ENCODE measurements around the gene TTC34. TPM values are rescaled to one million over a fixed set of nuclear protein-coding genes. Genes with fewer than 3 reads are reported as not detected.

The TTC34 gene
- total and polyA plus RNA-seq, 2 donors (not counting 1 experiment from before 2014, with no cell fraction given), result 0.05 to 0.17 TPM

DNA sequence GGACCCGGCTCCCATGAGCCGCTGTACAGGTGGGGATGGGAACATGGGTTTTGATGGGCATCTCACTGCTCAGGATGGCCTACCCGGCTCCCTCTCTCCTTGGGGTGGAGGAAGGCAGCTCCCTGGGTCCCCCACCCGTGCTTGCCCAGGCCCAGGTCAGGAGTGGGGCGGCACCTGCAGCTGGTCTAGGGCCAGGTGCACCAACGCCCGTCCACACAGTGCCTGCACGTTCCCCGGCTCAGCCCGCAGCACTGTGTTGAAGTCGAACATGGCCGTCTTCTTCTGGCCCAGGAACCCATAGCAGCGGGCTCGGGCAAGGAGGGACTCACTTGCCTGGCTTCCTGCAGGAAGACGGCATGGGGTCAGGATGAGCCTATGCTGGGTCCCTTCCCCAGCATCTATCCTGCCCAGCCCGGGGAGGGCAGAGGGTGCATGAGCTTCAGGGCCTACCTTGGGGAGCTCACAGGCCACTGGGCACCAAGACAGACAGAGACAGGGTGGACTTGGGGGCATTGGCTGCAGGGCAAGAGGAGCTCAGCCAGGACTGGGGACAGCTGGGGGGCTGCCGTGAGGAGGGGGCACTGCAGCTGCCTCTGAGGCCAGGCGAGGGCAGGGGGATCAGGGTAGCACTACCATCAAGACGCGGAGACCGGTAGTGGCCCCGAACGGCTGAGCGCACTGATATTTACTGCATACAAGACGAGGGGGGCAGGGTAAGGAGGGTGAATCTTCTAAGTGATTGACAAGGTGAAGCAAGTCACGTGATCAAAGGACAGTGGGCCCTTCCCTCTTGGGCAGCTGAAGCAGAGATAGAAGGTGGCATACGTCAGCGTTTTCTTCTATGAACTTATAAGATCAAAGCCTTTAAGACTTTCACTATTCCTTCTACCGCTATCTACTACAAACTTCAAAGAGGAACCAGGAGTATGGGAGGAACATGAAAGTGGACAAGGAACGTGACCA lies 17.8 kb downstream of the TTC34 start:
- TF ChIP-seq, protein P1, sequence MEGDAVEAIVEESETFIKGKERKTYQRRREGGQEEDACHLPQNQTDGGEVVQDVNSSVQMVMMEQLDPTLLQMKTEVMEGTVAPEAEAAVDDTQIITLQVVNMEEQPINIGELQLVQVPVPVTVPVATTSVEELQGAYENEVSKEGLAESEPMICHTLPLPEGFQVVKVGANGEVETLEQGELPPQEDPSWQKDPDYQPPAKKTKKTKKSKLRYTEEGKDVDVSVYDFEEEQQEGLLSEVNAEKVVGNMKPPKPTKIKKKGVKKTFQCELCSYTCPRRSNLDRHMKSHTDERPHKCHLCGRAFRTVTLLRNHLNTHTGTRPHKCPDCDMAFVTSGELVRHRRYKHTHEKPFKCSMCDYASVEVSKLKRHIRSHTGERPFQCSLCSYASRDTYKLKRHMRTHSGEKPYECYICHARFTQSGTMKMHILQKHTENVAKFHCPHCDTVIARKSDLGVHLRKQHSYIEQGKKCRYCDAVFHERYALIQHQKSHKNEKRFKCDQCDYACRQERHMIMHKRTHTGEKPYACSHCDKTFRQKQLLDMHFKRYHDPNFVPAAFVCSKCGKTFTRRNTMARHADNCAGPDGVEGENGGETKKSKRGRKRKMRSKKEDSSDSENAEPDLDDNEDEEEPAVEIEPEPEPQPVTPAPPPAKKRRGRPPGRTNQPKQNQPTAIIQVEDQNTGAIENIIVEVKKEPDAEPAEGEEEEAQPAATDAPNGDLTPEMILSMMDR (conservative IDR thresholded peaks at IDR 0.05 in 1 of 2, IDR thresholded peaks at IDR 0.05 in 1 of 2; ENCODE audit: low read depth in 1 of 2, low read length in 2 of 2), result no peak
- no peak for TF ChIP-seq EZH2 (IDR thresholded peaks at IDR 0.05; ENCODE audit: low read length, missing control alignments)
- DNase-seq (ENCODE audit: low read depth in 2 of 2), result no peak
- Histone ChIP-seq H4K20me1 (ENCODE audit: control insufficient read depth, extremely low read depth, insufficient read depth, low read length) (no peaks in the 10 kb centered on the region), H3K4me1 (ENCODE audit: control insufficient read depth, extremely low read depth, insufficient read depth, low read length) (no peaks in the 10 kb centered on the region), H3K27ac (ENCODE audit: insufficient read depth, low read length) (no peak overlapping the region), H3K4me3 (replicated peaks in 1 of 4; ENCODE audit: control extremely low read depth in 1 of 4, insufficient read depth in 1 of 4, low read depth in 3 of 4, low read length in 4 of 4) (no peak overlapping the region), H3K36me3 (ENCODE audit: control insufficient read depth, insufficient read depth, low read length) (no peaks in the 10 kb centered on the region), H3K4me2 (ENCODE audit: extremely low read depth, insufficient read depth, low read length) (no peak overlapping the region), H2AFZ (ENCODE audit: low read length) (no peak overlapping the region), H3K9ac (ENCODE audit: insufficient read depth, low read length) (no peak overlapping the region), H3K79me2 (ENCODE audit: control insufficient read depth, insufficient read depth, low read length) (no peaks in the 10 kb centered on the region), H3K27me3 (ENCODE audit: control insufficient read depth, insufficient read depth, low read length) (no peaks in the 10 kb centered on the region), H3K9me3 (ENCODE audit: control insufficient read depth, insufficient read depth, low read depth, low read length) (no peaks in the 10 kb centered on the region)

DNA sequence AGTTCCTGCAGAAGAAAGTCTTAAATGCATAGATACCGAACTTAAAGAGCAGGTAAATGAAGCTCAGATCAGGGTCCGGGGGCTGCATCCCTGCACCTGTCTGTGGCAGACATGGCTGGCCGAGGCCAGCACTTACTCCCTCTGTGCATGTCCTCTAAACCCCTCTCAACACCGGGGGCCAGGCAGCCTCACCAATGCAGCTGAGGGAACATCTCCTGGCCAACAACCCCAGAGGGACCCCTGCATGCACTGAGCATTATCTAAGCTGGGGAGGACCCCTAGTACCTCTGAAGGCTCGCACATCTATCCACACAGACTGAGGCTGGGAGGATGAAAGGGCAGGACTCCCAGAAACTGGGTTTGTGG lies 18.4 kb downstream of the TTC34 start:
- Histone ChIP-seq H3K79me2 (ENCODE audit: control insufficient read depth, insufficient read depth, low read length) (no peaks in the 10 kb centered on the region), H3K4me2 (ENCODE audit: extremely low read depth, insufficient read depth, low read length) (no peak overlapping the region), H4K20me1 (ENCODE audit: control insufficient read depth, extremely low read depth, insufficient read depth, low read length) (no peaks in the 10 kb centered on the region), H2AFZ (ENCODE audit: low read length) (no peak overlapping the region), H3K9ac (ENCODE audit: insufficient read depth, low read length) (no peak overlapping the region), H3K36me3 (ENCODE audit: control insufficient read depth, insufficient read depth, low read length) (no peaks in the 10 kb centered on the region), H3K27me3 (ENCODE audit: control insufficient read depth, insufficient read depth, low read length) (no peaks in the 10 kb centered on the region), H3K4me3 (replicated peaks in 1 of 4; ENCODE audit: control extremely low read depth in 1 of 4, insufficient read depth in 1 of 4, low read depth in 3 of 4, low read length in 4 of 4) (no peak overlapping the region), H3K27ac (ENCODE audit: insufficient read depth, low read length) (no peak overlapping the region), H3K9me3 (ENCODE audit: control insufficient read depth, insufficient read depth, low read depth, low read length) (no peaks in the 10 kb centered on the region), H3K4me1 (ENCODE audit: control insufficient read depth, extremely low read depth, insufficient read depth, low read length) (no peaks in the 10 kb centered on the region)
- no peak for TF ChIP-seq EZH2 (IDR thresholded peaks at IDR 0.05; ENCODE audit: low read length, missing control alignments)
- TF ChIP-seq, protein P1 (conservative IDR thresholded peaks at IDR 0.05 in 1 of 2, IDR thresholded peaks at IDR 0.05 in 1 of 2; ENCODE audit: low read depth in 1 of 2, low read length in 2 of 2), result no peak
- no peak for DNase-seq (ENCODE audit: low read depth in 2 of 2)

DNA sequence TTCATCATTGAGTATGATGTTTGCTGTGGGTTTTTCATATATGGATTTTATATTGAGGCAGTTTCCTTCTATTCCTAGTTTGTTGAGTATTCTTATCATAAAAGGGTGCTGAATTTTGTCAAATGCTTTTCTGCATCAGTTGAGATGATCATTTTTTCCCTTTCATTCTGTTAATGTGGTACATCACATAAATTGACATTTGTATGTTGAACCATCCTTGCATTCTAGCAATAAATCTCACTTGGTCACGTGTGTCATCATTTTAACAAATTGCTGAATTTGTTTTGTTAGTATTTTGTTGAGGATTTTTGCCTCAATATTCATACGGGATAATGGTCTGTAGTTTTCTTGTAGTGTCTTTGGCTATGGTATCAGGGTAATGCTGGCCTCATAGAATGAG lies 19.9 kb downstream of the TTC34 start:
- Histone ChIP-seq H3K4me1 (ENCODE audit: control insufficient read depth, extremely low read depth, insufficient read depth, low read length) (no peaks in the 10 kb centered on the region), H3K36me3 (ENCODE audit: control insufficient read depth, insufficient read depth, low read length) (no peaks in the 10 kb centered on the region), H3K4me2 (ENCODE audit: extremely low read depth, insufficient read depth, low read length) (no peak overlapping the region), H4K20me1 (ENCODE audit: control insufficient read depth, extremely low read depth, insufficient read depth, low read length) (no peaks in the 10 kb centered on the region), H3K4me3 (replicated peaks in 1 of 4; ENCODE audit: control extremely low read depth in 1 of 4, insufficient read depth in 1 of 4, low read depth in 3 of 4, low read length in 4 of 4) (no peak overlapping the region), H3K79me2 (ENCODE audit: control insufficient read depth, insufficient read depth, low read length) (no peaks in the 10 kb centered on the region), H3K27ac (ENCODE audit: insufficient read depth, low read length) (no peak overlapping the region), H3K9ac (ENCODE audit: insufficient read depth, low read length) (no peak overlapping the region), H3K9me3 (ENCODE audit: control insufficient read depth, insufficient read depth, low read depth, low read length) (no peaks in the 10 kb centered on the region), H3K27me3 (ENCODE audit: control insufficient read depth, insufficient read depth, low read length) (no peaks in the 10 kb centered on the region), H2AFZ (ENCODE audit: low read length) (no peak overlapping the region)
- no peak for TF ChIP-seq EZH2 (IDR thresholded peaks at IDR 0.05; ENCODE audit: low read length, missing control alignments)
- TF ChIP-seq, protein P1 (conservative IDR thresholded peaks at IDR 0.05 in 1 of 2, IDR thresholded peaks at IDR 0.05 in 1 of 2; ENCODE audit: low read depth in 1 of 2, low read length in 2 of 2), result no peak
- DNase-seq (ENCODE audit: low read depth in 2 of 2), result no peak

Measured in fibroblast of lung (primary cell).